Endothelial cell of umbilical vein (primary cell): ENCODE measurements around the gene CCSER2.

Source experiments
- EZH2 ChIP-seq: IDR thresholded peaks from 2 replicates; pipeline ENCODE4 v1.6.1; 2012; ENCODE audit warnings: borderline replicate concordance, low read depth, mild to moderate bottlenecking, moderate library complexity, low read length, inconsistent platforms; ENCODE audit not compliant: severe bottlenecking
- FOS ChIP-seq: IDR thresholded peaks from 2 replicates; pipeline ENCODE4 v1.6.1; 2011; ENCODE audit warnings: mild to moderate bottlenecking, low read length, moderate library complexity, borderline replicate concordance; ENCODE audit not compliant: insufficient read depth
- GATA2 ChIP-seq: IDR thresholded peaks from 2 replicates; pipeline ENCODE4 v1.7.0; 2011; ENCODE audit warnings: low read depth, mild to moderate bottlenecking, moderate library complexity, mixed read lengths, low read length; ENCODE audit not compliant: insufficient read length, insufficient read depth
- JUN ChIP-seq: IDR thresholded peaks from 2 replicates; pipeline ENCODE4 v1.6.1; 2011; ENCODE audit warnings: borderline replicate concordance, low read depth; ENCODE audit not compliant: insufficient read length, insufficient read depth
- POLR2A ChIP-seq: IDR thresholded peaks from 2 replicates; pipeline ENCODE4 v1.6.1; 2012; ENCODE audit warnings: low read depth, mild to moderate bottlenecking, control low read depth, low read length
- POLR2AphosphoS5 ChIP-seq: IDR thresholded peaks from 2 replicates; pipeline ENCODE4 v1.6.1; 2012; ENCODE audit warnings: low read depth, mild to moderate bottlenecking, control low read depth, low read length, moderate library complexity; ENCODE audit not compliant: insufficient read depth
- TF ChIP-seq, protein P1 (sequence below), 2 donors: IDR thresholded peaks; 1 replicate in 1 of 2; 2 replicates in 1 of 2; pipeline ENCODE4 v1.5.1; 2011; ENCODE audit warnings: low read length in 2 of 2, mild to moderate bottlenecking in 2 of 2, moderate library complexity in 2 of 2, control low read depth in 1 of 2, inconsistent platforms in 1 of 2, low read depth in 1 of 2; ENCODE audit not compliant: insufficient read depth in 1 of 2; ENCODE audit errors: extremely low read depth in 1 of 2
- TF ChIP-seq, protein P2 (sequence below): IDR thresholded peaks from 2 replicates; pipeline ENCODE4 v1.6.1; 2011; ENCODE audit not compliant: insufficient read depth, insufficient read length

DNA sequence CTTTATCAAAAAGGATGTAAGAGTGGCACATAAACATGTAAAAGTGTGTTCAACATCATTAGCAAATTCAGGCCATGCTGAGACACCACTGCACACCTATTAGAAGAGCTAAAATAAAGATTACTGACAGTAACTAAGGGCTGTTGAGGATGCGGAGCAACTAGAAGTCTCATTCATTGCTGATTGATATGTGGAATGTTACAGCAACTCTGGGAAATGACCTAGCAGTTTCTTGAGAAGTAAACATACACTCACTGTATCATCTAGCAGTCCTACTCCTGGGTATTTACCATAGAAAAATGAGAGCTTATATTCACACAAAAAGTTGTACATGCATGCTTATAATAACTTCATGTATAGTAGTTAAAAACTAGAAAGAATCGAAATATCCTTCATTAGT lies 77.3 kb downstream of the CCSER2 start:
- TF ChIP-seq, protein P1, sequence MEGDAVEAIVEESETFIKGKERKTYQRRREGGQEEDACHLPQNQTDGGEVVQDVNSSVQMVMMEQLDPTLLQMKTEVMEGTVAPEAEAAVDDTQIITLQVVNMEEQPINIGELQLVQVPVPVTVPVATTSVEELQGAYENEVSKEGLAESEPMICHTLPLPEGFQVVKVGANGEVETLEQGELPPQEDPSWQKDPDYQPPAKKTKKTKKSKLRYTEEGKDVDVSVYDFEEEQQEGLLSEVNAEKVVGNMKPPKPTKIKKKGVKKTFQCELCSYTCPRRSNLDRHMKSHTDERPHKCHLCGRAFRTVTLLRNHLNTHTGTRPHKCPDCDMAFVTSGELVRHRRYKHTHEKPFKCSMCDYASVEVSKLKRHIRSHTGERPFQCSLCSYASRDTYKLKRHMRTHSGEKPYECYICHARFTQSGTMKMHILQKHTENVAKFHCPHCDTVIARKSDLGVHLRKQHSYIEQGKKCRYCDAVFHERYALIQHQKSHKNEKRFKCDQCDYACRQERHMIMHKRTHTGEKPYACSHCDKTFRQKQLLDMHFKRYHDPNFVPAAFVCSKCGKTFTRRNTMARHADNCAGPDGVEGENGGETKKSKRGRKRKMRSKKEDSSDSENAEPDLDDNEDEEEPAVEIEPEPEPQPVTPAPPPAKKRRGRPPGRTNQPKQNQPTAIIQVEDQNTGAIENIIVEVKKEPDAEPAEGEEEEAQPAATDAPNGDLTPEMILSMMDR (IDR thresholded peaks at IDR 0.05; ENCODE audit: extremely low read depth in 1 of 2, insufficient read depth in 1 of 2, low read depth in 1 of 2, low read length in 2 of 2), result no peak
- TF ChIP-seq FOS (no peak), POLR2AphosphoS5 (no peak), POLR2A (no peak), EZH2 (no peak), GATA2 (no peak), JUN (no peak)
- TF ChIP-seq, protein P2, sequence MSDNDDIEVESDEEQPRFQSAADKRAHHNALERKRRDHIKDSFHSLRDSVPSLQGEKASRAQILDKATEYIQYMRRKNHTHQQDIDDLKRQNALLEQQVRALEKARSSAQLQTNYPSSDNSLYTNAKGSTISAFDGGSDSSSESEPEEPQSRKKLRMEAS, result no peak
